ENCODE data around the gene ACTL7B.

The ACTL7B gene

GRCh38 chr9:108857572-108857971, 1.8 kb upstream of the ACTL7B start:
- CTCF ChIA-PET = interaction anchor here (1.9 kb wide), 1 partner anchor 97 kb away, joined by 4 read pairs; no protein-coding TSS in a partner anchor
- POLR2A ChIA-PET = no interaction called here
- no peak for TF ChIP-seq CTCF (IDR thresholded peaks at IDR 0.05; ENCODE audit: control extremely low read depth, extremely low read depth, low read depth, missing control alignments)
- DNase-seq (ENCODE audit: extremely low spot score) = no peak

- DNase-seq (ENCODE audit: extremely low spot score) = no peak
- ChIA-PET POLR2A (no interaction called here), CTCF (interaction anchor here (0.7 to 1.9 kb wide), 2 partner anchors 14 to 99 kb away, joined by 3 to 4 read pairs; no protein-coding TSS in a partner anchor)
- TF ChIP-seq CTCF (IDR thresholded peaks at IDR 0.05; ENCODE audit: control extremely low read depth, extremely low read depth, low read depth, missing control alignments) = no peak
Measured at GRCh38 chr9:108855529-108855886, 278 bp downstream of the ACTL7B start.

GRCh38 chr9:108854641-108855528, 901 bp downstream of the ACTL7B start:
- ChIA-PET POLR2A (no interaction called here), CTCF (interaction anchor here (0.7 to 1.2 kb wide), 3 partner anchors 14 to 55 kb away, joined by 3 to 4 read pairs (median 3); no protein-coding TSS in a partner anchor)
- DNase-seq (ENCODE audit: extremely low spot score) = no peak
- TF ChIP-seq CTCF (IDR thresholded peaks at IDR 0.05; ENCODE audit: control extremely low read depth, extremely low read depth, low read depth, missing control alignments) = no peak

- TF ChIP-seq CTCF (IDR thresholded peaks at IDR 0.05; ENCODE audit: control extremely low read depth, extremely low read depth, low read depth, missing control alignments) = no peak
- CTCF ChIA-PET = interaction anchor here (1.0 to 1.2 kb wide), 2 partner anchors 17 to 56 kb away, joined by 3 to 4 read pairs; no protein-coding TSS in a partner anchor
- no peak for DNase-seq (ENCODE audit: extremely low spot score)
- POLR2A ChIA-PET = no interaction called here
Measured at GRCh38 chr9:108854094-108854493, 1.7 kb downstream of the ACTL7B start.

GRCh38 chr9:108852079-108852478, 3.7 kb downstream of the ACTL7B start:
- no peak for DNase-seq (ENCODE audit: extremely low spot score)
- CTCF ChIA-PET = interaction anchor here (1.5 kb wide), 1 partner anchor 21 kb away, joined by 4 read pairs; no protein-coding TSS in a partner anchor
- no peak for TF ChIP-seq CTCF (IDR thresholded peaks at IDR 0.05; ENCODE audit: control extremely low read depth, extremely low read depth, low read depth, missing control alignments)
- POLR2A ChIA-PET = no interaction called here

GRCh38 chr9:108851138-108851537, 4.6 kb downstream of the ACTL7B start:
- CTCF ChIA-PET = interaction anchor here (1.3 to 1.5 kb wide), 2 partner anchors 14 to 20 kb away, joined by 3 to 4 read pairs; no protein-coding TSS in a partner anchor
- no peak for DNase-seq (ENCODE audit: extremely low spot score)
- POLR2A ChIA-PET = no interaction called here
- no peak for TF ChIP-seq CTCF (IDR thresholded peaks at IDR 0.05; ENCODE audit: control extremely low read depth, extremely low read depth, low read depth, missing control alignments)

Data from GM10248 (cell line).